Measurements from ENCODE around the gene KLHL29. TPM values are rescaled to one million over a fixed set of nuclear protein-coding genes. Genes with fewer than 3 reads are reported as not detected.
A peak's percentile ranks its signal among the peaks of the same experiment; 100 is the strongest.

KLHL29 gene
- total RNA-seq, 1 experiment from 2014 or later = 2.4 TPM

GRCh38 chr2:23604731-23605130, 219.8 kb downstream of the KLHL29 start:
- no peaks in the 10 kb centered on the region for H3K9me3 ChIP-seq (ENCODE audit: control insufficient read depth, low read depth, low read length)
- H2AK5ac ChIP-seq (ENCODE audit: insufficient read length, low read length) = no peak overlapping the region
- no peak overlapping the region for H3K23ac ChIP-seq (ENCODE audit: insufficient read length, low read depth, low read length)
- Mint-ChIP-seq H3K9me3 (peaks cover 14 to 16% of the 10 kb centered on the region in 2 experiments; a peak in 4 of 5 replicates), H3K36me3 (ENCODE audit: insufficient read depth in 1 of 3, low read depth in 3 of 3) (peaks cover 4 to 18% (median 5%) of the 10 kb centered on the region in 3 experiments), H3K4me3 (no peak overlapping the region), H3K4me1 (peaks cover 31 to 32% of the 10 kb centered on the region in 2 experiments), H3K27ac (peak overlapping the region in 1 of 3 experiments; percentile 95; a peak in 2 of 7 replicates), H3K27me3 (ENCODE audit: low read depth) (no peaks in the 10 kb centered on the region; the same call in none of the 2 replicates)
- H2BK20ac ChIP-seq (ENCODE audit: low read depth, low read length, poor library complexity, severe bottlenecking) = no peak overlapping the region
- H3K79me1 ChIP-seq (ENCODE audit: insufficient read depth, low read depth, low read length, poor library complexity, severe bottlenecking) = no peaks in the 10 kb centered on the region
- no peak overlapping the region for H4K91ac ChIP-seq (ENCODE audit: insufficient read length, low read depth, low read length)
- H3K4me2 ChIP-seq (ENCODE audit: insufficient read depth, insufficient read length, low read length) = no peak overlapping the region
- H2BK120ac ChIP-seq (ENCODE audit: low read depth, low read length, poor library complexity, severe bottlenecking) = no peak overlapping the region
- no peak for TF ChIP-seq CTCF (conservative IDR thresholded peaks at IDR 0.05)
- H4K8ac ChIP-seq (replicated peaks; ENCODE audit: insufficient read length, low read depth, low read length) = no peak overlapping the region
- H3K4me1 ChIP-seq (ENCODE audit: insufficient read depth, low read length) = peaks cover 5% of the 10 kb centered on the region; the same call in 1 of the 2 replicates
- H2AFZ ChIP-seq (ENCODE audit: low read length) = no peak overlapping the region
- no CpG with 5 or more reads among the region's 7 CpGs for WGBS (ENCODE audit: extremely low coverage, insufficient read length, low lambda C conversion rate)
- no peaks in the 10 kb centered on the region for H3K27me3 ChIP-seq (ENCODE audit: insufficient read depth, low read length)
- H4K5ac ChIP-seq (ENCODE audit: insufficient read length, low read depth, low read length) = no peak overlapping the region
- no peak overlapping the region for H3K27ac ChIP-seq (ENCODE audit: insufficient read length, low read depth, low read length)
- no peak overlapping the region for H3T11ph ChIP-seq (ENCODE audit: low read length)
- no peak for DNase-seq
- no peaks in the 10 kb centered on the region for H3K79me2 ChIP-seq (ENCODE audit: insufficient read depth, low read length)
- no peaks in the 10 kb centered on the region for H4K20me1 ChIP-seq (ENCODE audit: control insufficient read depth, insufficient read depth, insufficient read length)
- H2BK5ac ChIP-seq (ENCODE audit: insufficient read length, low read length) = no peak overlapping the region
- no peak overlapping the region for H3K56ac ChIP-seq (ENCODE audit: insufficient read length, low read depth, low read length)
- no peak overlapping the region for H2BK12ac ChIP-seq (ENCODE audit: insufficient read length, low read depth, low read length)
- H3K23me2 ChIP-seq (ENCODE audit: insufficient read length, low read depth, low read length, poor library complexity, severe bottlenecking) = no peaks in the 10 kb centered on the region
- no peak overlapping the region for H3K18ac ChIP-seq (ENCODE audit: insufficient read length, low read depth, low read length)
- no peak overlapping the region for H3K9ac ChIP-seq (ENCODE audit: extremely low read depth, insufficient read length, low read length)
- no peak overlapping the region; the same call in 1 of the 2 replicates for H3K14ac ChIP-seq (ENCODE audit: insufficient read depth, low read length)
- H2BK15ac ChIP-seq (ENCODE audit: low read depth, low read length) = no peak overlapping the region
- no peak overlapping the region for H3K4ac ChIP-seq (ENCODE audit: low read depth, low read length)
